Left renal cortex interstitium (tissue), 4 donors: ENCODE results near the gene CNOT1. TPM values are rescaled to one million over a fixed set of nuclear protein-coding genes. Genes with fewer than 3 reads are reported as not detected.
A peak's percentile ranks its signal among the peaks of the same experiment; 100 is the strongest.
"Not testable (repeated sequence)": the region's sequence is repeated elsewhere in the genome, so short reads cannot be mapped to it uniquely, and the experiment has no call there.

ENCODE experiments used
- DNase-seq, 4 donors: peaks; one replicate each; pipeline ENCODE4 v3.0.0-alpha.2; 2013; ENCODE audit warnings: low read depth in 4 of 4, low spot score in 2 of 4, missing footprints in 1 of 4
- polyA plus RNA-seq, 4 donors: library from polyadenylated mRNA; unstranded; fragments of 120-200 nt; gene quantifications; one replicate each; pipeline ENCODE4 v1.2.1, GENCODE V29; 2013; ENCODE audit not compliant: insufficient read length in 4 of 4

The CNOT1 gene
- 100 to 1,000 TPM; 144 to 203 (median 194) TPM for polyA plus RNA-seq

DNA sequence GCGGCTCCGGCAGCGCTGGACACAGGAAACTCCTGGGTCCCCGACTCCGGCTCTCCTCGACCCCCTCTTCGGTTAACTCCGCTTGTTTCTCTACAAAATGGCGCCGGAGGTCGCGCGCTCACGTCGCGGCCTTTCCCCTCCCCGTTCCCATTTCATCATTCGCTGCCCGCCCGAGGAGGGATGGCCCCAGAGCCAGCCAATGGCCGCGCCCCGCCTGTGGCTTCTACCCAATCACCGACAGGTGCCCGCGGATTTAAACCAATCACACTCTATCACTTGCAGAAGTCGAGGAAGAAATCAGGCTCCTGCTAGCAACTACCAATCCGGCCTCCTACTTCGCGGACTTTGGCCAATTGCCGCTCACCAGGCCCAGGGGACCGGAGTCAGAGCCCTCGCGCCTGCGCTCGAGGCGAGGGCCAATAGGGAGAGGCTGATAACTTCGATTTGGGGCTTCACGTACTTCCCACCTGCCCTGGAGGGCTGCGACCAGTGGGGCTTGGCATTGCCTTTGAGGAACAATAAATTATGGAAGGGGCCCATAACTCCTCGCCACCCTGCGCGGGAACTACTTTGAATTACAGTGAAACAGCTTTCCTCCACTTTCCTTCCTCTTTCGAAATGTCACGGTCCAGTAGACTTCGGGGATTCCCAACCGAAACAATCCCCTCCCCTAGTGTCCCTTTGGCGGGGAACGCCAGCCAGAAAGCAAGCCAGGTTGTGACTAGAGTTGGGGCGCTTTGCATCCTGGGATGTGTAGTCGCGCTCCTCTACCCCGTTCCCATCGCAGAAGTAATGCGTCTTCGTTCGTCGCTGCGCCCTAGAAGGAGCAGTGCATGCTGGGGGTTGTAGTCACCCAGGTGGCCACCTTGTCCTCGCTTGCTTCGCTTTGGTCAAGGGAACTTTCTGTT is at the start of gene CNOT1:
TSS of gene CNOT1 (minus strand) at position 94 of the 908 bp plus-strand sequence. CDS start 30,489 bp downstream, outside the sequence.
- DNase-seq, result peak; percentile 96 to 98 (median 97)

GRCh38 chr16:58678716-58679115 is 49.1 kb upstream of the CNOT1 start:
- no peak for DNase-seq

GRCh38 chr16:58678269-58678668 is 48.6 kb upstream of the CNOT1 start:
- DNase-seq, result no peak

DNA sequence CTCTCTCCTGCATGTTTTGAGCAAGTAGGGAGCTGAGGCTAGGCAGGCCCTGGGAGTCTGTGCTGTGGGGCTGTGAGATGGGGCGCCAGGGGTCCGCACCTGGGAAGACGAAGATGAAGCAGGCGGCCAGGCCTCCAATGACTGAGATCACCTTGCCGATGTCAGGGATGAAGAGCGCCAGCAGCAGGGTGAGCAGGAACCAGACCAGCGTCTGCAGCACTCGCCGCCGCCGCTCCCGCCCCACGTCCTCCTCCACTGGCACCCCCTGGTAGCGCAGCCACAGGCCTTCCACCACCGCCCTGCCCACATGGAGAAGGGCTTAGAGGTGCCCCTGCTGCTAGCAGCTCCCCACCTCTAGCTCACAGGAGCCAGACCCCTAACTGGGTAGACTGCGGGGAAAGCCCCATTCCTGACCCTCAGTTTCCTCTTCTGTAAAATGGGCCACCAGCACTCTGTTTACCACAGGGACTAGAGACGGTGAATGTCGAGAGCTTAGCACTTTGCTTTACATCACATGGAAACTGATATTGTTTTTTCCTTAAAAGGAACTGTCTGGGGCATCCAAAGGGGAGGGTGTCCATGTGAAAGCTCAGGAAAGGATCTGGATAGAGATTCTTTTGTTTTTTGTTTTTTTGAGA is 41.4 kb upstream of the CNOT1 start:
- DNase-seq, result no peak

- no peak for DNase-seq
These were observed 40.6 kb upstream of the CNOT1 start for GRCh38 chr16:58670177-58670576.

DNA sequence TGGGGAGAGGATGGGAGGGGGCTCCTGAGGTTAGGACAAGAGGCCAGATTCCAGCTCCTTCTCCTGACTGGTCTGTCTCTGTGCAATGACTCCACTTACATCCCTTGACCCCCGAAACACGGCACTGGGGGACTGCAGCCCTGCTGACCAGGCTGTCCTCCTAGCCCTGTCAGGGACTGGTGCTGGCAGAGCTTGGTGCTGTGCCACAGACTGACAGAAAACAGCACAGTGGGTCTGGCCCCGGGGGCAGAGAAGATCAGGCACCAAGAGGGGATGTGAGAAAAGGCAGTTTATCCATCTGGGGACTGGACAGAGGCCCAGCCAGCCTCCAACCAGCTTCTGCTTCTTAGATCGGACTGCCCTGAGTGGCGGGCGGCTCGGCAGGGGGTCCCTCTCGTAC is 35.6 kb upstream of the CNOT1 start:
- DNase-seq, result no peak

DNA sequence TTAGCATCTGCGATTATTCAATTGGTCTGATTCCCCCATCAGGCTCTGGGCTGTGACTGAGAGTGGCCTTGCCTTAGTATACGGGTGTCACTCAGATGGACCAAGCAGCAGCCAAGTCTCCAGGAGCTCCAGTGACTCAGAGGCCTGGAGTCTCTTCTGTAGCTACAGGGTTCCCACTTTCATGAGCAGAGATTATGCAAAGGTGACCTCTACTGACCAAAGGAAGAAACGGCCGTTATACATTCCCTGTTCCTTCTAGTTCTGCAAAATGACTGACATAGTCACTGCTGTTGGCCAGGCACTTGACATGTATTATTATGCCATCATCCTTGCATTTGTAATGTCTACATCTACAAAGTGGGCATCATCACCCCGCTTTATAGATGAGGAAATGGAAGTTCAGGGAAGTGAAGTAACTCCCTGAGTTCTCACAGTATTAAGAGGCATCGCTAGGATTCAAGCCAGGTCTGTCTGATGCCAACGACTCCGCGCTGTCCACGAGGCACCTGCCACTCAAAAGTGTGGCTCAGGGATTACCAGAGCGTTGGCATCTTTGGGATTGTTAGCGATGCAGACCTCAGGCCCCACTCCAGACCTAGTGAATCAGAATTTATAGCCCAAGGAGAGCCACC is 31.7 kb upstream of the CNOT1 start:
- DNase-seq, result peak in 2 of 4 donors; percentile 34 to 59

GRCh38 chr16:58659911-58660310 is 30.3 kb upstream of the CNOT1 start:
- not testable (repeated sequence) for DNase-seq

GRCh38 chr16:58658796-58659211 is 29.2 kb upstream of the CNOT1 start:
- DNase-seq, result no peak

DNA sequence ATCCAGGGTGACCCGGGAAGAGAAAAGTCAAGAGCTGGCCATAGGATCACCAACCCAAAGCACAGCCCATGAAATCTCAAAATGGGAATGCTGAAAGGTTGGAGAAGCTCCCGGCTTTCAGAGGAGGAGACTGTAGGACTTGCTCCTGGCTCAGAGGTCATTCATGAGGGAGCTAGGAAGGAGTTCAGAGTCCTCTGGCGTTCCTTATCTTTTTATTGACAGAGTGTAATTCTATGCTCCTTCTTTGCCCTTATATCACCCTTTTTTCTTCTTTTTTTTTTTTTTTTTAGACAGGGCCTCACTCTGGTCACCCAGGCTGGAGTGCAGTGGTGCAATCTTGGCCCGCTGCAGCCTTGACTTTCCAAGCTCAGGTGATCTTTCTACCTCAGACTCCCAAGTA is 27.3 kb upstream of the CNOT1 start:
- no peak for DNase-seq

DNA sequence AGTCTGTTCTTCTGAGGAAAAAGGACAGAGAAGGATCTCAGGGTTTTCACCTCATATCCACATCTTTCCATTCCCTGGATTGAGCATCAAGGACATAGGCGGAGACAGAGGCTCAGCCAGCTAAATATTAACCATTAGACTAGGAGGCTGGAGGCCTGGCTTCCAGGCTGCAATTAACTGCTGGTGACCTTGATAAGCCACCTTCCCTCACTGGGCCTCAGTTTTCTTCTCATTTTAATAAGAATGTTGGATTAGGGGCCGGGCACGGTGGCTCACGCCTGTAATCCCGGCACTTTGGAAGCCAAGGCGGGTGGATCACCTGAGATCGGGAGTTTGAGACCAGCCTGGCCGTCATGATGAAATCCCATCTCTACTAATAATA is 25.6 kb upstream of the CNOT1 start:
- DNase-seq, result no peak

DNA sequence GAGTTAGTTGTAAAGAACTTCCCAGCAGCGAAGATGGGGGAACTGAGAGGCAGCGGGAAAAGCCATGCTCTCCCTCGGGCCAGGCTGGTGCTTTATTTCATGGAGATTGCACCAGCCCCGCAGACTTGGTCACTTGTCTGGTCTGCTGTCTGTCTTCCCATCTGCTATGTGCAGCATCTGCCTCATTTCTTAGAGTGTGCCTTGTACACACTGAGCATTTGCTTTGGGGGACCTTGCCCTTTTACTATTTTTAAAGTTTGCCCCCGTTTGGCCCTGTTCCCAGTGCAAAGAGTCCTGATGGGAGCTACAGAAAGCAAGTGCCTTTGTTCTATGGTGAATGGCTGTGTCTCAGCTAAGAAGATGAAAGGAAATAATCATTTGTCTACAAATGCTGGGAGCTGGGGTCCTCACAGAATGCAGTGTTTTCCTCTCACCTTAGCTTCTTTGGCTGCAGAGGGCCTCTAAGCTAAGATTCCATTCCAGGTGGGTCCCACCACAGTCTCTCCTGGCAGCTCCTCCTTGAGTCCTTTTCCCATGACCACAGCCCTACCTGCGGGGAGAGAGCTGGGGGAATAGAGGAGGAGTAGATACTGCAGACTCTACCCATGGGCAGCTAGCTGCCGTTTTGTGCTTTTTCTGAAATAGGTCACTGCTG is 25.1 kb upstream of the CNOT1 start:
- DNase-seq, result no peak

- no peak for DNase-seq
These were observed 23.1 kb upstream of the CNOT1 start for GRCh38 chr16:58652741-58653140.

GRCh38 chr16:58651965-58652348 is 22.3 kb upstream of the CNOT1 start:
- no peak for DNase-seq

DNA sequence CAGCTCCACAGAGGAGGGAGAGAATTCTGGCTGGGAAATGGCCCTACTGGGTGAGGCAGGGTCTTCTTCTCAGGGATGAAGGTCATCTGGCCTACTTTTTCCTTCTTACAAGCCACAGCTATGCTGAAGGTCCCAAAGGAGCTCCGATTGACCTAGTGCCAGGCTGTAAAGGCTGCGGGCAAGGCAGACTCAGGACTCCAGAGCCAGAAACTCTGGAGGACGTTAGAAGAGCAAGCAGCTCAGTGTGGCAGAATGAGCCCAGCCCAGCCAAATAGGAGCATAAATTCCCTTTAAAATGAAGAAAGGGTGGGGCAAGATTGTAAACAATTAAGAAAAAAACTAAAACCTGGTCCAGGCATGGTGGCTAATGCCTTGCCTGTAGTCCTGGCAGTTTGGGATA is 20.1 kb upstream of the CNOT1 start:
- no peak for DNase-seq

DNA sequence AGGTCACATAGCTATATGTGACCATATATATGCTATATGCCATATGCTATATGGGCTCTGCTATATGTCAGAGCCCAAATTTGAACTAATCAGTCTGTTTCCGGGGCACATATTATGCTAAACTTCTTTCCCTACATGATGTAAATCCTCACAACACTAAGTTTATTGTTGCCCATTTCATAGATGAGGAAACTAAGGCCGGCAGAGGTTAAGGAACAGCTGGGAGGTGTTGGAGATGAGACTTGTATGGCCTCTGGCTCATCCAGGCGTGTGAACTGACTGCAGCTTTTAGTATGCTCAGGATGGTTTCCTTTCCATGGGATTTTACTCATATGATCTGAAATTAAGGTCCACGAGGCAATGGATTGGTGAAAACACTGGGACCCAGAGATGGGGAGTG is 17.5 kb upstream of the CNOT1 start:
- DNase-seq, result no peak

GRCh38 chr16:58644765-58645487 is 15.3 kb upstream of the CNOT1 start:
- no peak for DNase-seq

- DNase-seq, result no peak
These were observed 14.5 kb upstream of the CNOT1 start for GRCh38 chr16:58644108-58644507.

DNA sequence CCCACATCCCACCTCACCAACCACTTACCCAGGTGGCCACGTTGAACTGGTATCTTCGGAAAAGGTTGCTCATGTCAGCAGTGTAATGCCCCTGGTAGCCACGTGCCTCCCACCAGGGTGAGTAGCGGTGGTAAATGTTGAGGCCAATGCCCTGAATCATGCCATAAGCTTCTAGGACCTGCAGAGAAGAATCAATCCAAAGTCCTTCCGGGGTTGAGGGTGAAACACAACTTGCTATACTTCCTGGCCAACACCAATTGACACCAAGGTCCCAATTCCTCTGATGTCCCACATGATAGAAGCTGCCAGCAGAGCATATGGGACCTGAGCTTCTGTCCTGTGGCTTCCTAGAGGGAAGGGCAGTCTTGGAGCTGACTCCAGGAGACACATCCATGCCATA is 11.3 kb upstream of the CNOT1 start:
- no peak for DNase-seq

DNA sequence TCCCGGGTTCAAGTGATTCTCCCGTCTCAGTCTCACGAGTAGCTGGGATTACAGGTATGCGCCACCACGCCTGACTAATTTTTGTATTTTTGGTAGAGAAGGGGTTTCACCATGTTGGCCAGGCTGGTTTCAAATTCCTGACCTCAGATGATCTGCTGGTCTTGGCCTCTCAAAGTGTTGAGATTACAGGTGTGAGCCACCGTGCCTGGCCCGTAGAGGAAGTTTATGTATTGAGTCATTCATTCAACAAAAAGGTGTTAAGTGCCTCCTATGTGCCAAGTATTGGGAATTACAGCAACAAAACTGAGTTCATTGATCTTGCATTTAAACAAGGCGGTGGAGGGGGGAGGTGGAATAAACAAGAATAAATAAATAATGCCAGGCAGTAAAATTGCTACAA is 10.2 kb upstream of the CNOT1 start:
- DNase-seq, result no peak
